ENCODE results near the gene RPS27. TPM values are rescaled to one million over a fixed set of nuclear protein-coding genes. Genes with fewer than 3 reads are reported as not detected.
"Not testable (repeated sequence)": the region's sequence is repeated elsewhere in the genome, so short reads cannot be mapped to it uniquely, and the experiment has no call there.

RPS27 gene
- total RNA-seq, 1 experiment from 2014 or later = 6,275 TPM

- no peak for DNase-seq (ENCODE audit: extremely low read depth, low read depth)
These were observed 6.3 kb upstream of the RPS27 start for GRCh38 chr1:153984123-153984894.

DNA sequence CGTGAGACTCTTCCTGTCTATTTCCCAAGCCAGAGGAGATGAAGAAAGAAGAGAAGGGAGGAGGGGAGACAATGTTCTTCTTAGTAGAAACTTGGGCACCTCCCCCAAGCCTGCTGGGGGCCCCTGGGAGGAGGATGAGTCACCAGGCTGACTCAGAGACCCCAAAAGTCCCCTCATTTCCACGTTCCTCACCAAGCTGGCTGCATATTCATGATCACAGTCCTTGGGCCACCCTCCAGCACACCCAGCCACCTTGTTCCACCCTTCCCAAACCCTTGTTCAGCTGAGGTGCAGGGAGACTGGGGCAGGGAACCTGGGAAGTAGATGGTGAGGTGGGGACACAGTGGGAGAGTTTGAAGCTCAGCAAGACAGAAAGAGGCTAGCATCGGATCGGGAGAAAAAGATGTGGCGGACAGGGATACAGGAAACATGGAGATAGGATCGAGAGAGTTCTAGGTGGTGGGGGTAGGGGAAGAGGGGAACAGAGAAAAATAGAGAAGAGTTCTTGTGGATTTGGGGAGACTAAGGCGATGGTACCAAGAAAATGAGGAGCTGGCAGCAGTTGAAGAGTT lies 5.1 kb upstream of the RPS27 start:
- no peak for DNase-seq (ENCODE audit: extremely low read depth, low read depth)

GRCh38 chr1:153985941-153986761 lies 4.4 kb upstream of the RPS27 start, which contains the start of gene RAB13:
Gene RAB13 (minus strand): TSS chr1:153986339. CDS start chr1:153986236, 103 bp downstream.
- DNase-seq (ENCODE audit: extremely low read depth, low read depth) = peak; percentile 87

GRCh38 chr1:153987621-153988020 lies 2.9 kb upstream of the RPS27 start:
- DNase-seq (ENCODE audit: extremely low read depth, low read depth) = no peak

DNA sequence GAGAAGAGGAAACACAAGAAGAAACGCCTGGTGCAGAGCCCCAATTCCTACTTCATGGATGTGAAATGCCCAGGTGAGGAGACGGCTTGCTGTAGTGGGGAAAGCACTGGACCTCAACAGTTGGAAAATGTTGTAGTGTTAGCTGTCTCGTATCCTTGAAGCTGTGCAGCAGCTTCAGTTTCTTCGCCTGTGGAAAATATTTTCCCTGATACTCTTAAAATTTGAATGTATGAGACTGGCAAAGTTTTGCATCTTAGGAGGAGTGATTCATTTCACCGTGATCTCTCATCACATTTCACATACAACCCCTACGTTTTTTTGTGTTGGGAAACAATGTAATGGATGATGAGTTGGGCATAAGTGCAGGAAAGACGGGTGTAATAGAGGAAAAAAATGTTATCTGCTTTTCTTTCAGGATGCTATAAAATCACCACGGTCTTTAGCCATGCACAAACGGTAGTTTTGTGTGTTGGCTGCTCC lies 629 bp downstream of the RPS27 start:
- no peak for DNase-seq (ENCODE audit: extremely low read depth, low read depth)

- no peak for DNase-seq (ENCODE audit: extremely low read depth, low read depth)
These were observed 1.2 kb downstream of the RPS27 start for GRCh38 chr1:153991806-153992205.

GRCh38 chr1:153995202-153995601 lies 4.6 kb downstream of the RPS27 start:
- no peak for DNase-seq (ENCODE audit: extremely low read depth, low read depth)

GRCh38 chr1:153995640-153996039 lies 5.1 kb downstream of the RPS27 start:
- no peak for DNase-seq (ENCODE audit: extremely low read depth, low read depth)

DNA sequence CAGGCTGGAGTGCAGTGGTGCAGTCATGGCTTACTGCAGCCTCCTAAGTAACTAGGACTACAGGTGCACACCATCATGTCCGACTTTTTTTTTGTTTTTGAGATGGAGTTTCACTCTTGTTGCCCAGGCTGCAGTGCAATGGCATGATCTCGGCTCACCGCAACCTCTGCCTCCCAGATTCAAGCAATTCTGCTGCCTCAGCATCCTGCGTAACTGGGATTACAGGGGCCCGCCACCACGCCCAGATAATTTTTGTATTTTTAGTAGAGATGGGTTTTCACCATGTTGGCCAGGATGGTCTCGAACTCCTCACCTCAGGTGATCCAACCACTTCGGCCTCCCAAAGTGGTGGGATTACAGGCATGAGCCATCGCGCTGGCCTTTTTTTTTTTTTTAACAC lies 6.3 kb downstream of the RPS27 start:
- not testable (repeated sequence) for DNase-seq (ENCODE audit: extremely low read depth, low read depth)

GRCh38 chr1:154000420-154000819 lies 9.9 kb downstream of the RPS27 start:
- no peak for DNase-seq (ENCODE audit: extremely low read depth, low read depth)

- DNase-seq (ENCODE audit: extremely low read depth, low read depth) = no peak
These were observed 15.6 kb downstream of the RPS27 start for GRCh38 chr1:154006136-154006535.

GRCh38 chr1:154012129-154012528 lies 21.6 kb downstream of the RPS27 start:
- no peak for DNase-seq (ENCODE audit: extremely low read depth, low read depth)

DNA sequence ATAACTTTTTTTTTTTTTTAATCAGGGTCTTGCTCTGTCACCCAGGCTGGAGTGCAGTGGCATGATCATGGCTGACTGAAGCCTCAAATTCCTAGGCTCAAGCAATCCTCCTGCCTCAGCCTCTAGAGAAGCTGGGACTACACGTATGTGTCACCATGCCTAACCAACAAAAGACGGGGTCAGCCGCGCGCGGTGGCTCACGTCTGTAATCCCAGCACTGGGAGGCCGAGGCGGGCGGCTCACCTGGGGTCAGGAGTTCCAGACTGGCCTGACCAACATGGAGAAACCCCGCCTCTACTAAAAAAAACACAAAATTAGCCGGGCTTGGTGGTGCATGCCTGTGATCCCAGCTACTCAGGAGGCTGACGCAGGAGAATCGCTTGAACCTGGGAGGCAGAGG lies 22.0 kb downstream of the RPS27 start:
- not testable (repeated sequence) for DNase-seq (ENCODE audit: extremely low read depth, low read depth)

- DNase-seq (ENCODE audit: extremely low read depth, low read depth) = no peak
These were observed 23.8 kb downstream of the RPS27 start for GRCh38 chr1:154014154-154014907.

DNA sequence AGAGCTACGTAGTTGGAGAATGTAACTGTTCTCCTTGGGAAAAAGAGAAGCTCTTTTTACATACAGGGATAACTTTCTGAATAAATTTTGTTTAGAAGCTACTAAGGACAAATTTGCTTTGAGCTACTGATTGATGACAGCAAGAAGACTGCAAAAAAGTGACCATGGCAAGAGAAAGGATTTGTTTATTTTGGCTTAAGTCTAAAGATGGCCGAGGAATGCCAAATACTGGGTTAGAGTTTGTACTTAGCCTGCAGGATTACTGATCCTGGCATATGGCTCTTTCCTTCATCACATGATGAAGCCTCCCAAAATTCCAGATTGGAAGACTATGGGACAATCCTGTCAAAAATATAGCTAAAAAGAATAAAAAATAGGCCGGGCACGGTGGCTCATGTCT lies 28.7 kb downstream of the RPS27 start:
- DNase-seq (ENCODE audit: extremely low read depth, low read depth) = no peak

DNA sequence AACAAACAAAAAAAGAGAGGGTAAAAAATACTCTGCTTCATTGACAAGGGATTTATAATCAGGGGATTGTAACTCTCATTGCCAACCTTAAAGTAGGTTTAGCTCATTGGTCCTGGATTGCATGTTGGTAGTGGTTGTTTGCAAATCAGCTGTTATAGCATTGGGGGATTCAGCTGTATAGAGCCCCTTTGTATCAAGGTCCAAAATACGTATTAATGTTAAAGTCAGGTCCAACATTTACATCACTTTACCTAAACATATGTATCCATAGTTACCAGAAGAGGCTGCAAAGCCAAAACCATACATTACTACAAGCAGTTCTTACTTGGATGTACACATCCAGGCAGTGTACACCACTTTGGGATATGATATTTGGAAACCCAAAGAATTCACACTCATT lies 29.4 kb downstream of the RPS27 start:
- no peak for DNase-seq (ENCODE audit: extremely low read depth, low read depth)

DNA sequence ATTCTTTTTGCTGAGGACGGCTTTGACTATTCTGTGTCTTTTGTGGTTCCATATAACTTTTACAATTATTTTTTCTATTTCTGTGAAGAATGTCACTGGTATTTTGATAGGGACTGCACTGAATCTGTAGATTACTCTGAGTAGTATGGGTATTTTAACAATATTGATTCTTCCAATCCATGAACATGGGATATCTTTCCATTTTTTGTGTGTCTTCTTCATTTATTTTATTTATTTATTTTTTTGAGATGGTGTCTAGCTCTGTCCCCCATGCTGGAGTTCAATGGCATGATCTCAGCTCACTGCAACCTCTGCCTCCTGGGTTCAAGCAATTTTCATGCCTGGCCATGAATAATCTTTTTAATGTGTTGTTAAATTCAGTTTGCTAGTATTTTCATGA lies 43.1 kb downstream of the RPS27 start:
- DNase-seq (ENCODE audit: extremely low read depth, low read depth) = not testable (repeated sequence)

Data from NCI-H460 (cell line).